Inferior parietal cortex (tissue), 1 donor: ENCODE measurements around the gene P2RY13.

Experiments
- DNase-seq: peaks from one replicate; pipeline ENCODE4 v3.0.0-alpha.2; 2016; ENCODE audit errors: extremely low spot score

The P2RY13 gene

GRCh38 chr3:151293127-151293526 lies 36.2 kb downstream of the P2RY13 start:
- DNase-seq, result no peak

GRCh38 chr3:151290673-151291072 lies 38.7 kb downstream of the P2RY13 start:
- DNase-seq, result no peak

- no peak for DNase-seq
These were observed 39.9 kb downstream of the P2RY13 start for GRCh38 chr3:151289445-151289844.

- no peak for DNase-seq
These were observed 43.4 kb downstream of the P2RY13 start for GRCh38 chr3:151285940-151286339.

- no peak for DNase-seq
These were observed 45.4 kb downstream of the P2RY13 start for GRCh38 chr3:151283907-151284461.

- no peak for DNase-seq
These were observed 46.0 kb downstream of the P2RY13 start for GRCh38 chr3:151283387-151283786.

GRCh38 chr3:151282921-151283320 lies 46.4 kb downstream of the P2RY13 start:
- peak; percentile 84 for DNase-seq

GRCh38 chr3:151281671-151282324 lies 47.6 kb downstream of the P2RY13 start:
- DNase-seq, result no peak

- no peak for DNase-seq
These were observed 51.1 kb downstream of the P2RY13 start, which contains the start of gene P2RY14 for GRCh38 chr3:151278230-151278629. P2RY14 (minus strand) TSS chr3:151278542; CDS start chr3:151214316, 64,226 bp downstream.

GRCh38 chr3:151276687-151277042 lies 52.7 kb downstream of the P2RY13 start:
- DNase-seq, result no peak
